ENCODE measurements around the gene VEZT.

Gene VEZT

GRCh38 chr12:95217377-95218149 lies at the start of gene VEZT, which contains the start of gene FGD6:
TSS of gene VEZT (plus strand) at chr12:95217807. CDS start at chr12:95217851, 44 bp downstream.
TSS of gene FGD6 (minus strand) at chr12:95217467. CDS start at chr12:95217240, 227 bp downstream.
- Histone ChIP-seq H3K4me2 (ENCODE audit: low read length) (peak within 1 kb of the TSS; percentile 70), H3K27ac (ENCODE audit: low read depth, low read length) (peak within 1 kb of the TSS; percentile 79), H3K36me3 (ENCODE audit: control insufficient read depth, low read length) (peaks cover 57% of the 10 kb centered on the region), H3K27me3 (ENCODE audit: control insufficient read depth, low read length) (no peaks in the 10 kb centered on the region), H3F3A (ENCODE audit: control insufficient read depth, insufficient read depth) (peaks cover 4% of the 10 kb centered on the region; the same call in 1 of the 2 replicates), H3K9me3 (ENCODE audit: control insufficient read depth, insufficient read depth, low read length) (no peaks in the 10 kb centered on the region), H3K4me3 (ENCODE audit: low read length) (peak within 1 kb of the TSS; percentile 92), H4K20me1 (ENCODE audit: control insufficient read depth, insufficient read depth, low read depth, low read length) (no peaks in the 10 kb centered on the region), H3K9me2 (replicated peaks; ENCODE audit: control insufficient read depth, low read length) (no peaks in the 10 kb centered on the region), H3K4me1 (ENCODE audit: control insufficient read depth, low read length) (peaks cover 53% of the 10 kb centered on the region), H3K79me2 (ENCODE audit: control insufficient read depth, low read length) (peaks cover 97% of the 10 kb centered on the region)
- TF ChIP-seq CTCF (IDR thresholded peaks at IDR 0.05; ENCODE audit: low read depth, low read length, poor library complexity, severe bottlenecking) (peak; percentile 78), EZH2phosphoT487 (IDR thresholded peaks at IDR 0.05; ENCODE audit: borderline replicate concordance, low read length) (no peak)

- Histone ChIP-seq H3K9me3 (ENCODE audit: control insufficient read depth, insufficient read depth, low read length) (no peaks in the 10 kb centered on the region), H3K9me2 (replicated peaks; ENCODE audit: control insufficient read depth, low read length) (no peaks in the 10 kb centered on the region), H3K36me3 (ENCODE audit: control insufficient read depth, low read length) (peaks cover 73% of the 10 kb centered on the region), H3K27me3 (ENCODE audit: control insufficient read depth, low read length) (no peaks in the 10 kb centered on the region), H3K4me2 (ENCODE audit: low read length) (no peak overlapping the region), H4K20me1 (ENCODE audit: control insufficient read depth, insufficient read depth, low read depth, low read length) (no peaks in the 10 kb centered on the region; the same call in 1 of the 2 replicates), H3F3A (ENCODE audit: control insufficient read depth, insufficient read depth) (no peaks in the 10 kb centered on the region), H3K4me3 (ENCODE audit: low read length) (no peak overlapping the region), H3K79me2 (ENCODE audit: control insufficient read depth, low read length) (peaks cover 64% of the 10 kb centered on the region), H3K27ac (ENCODE audit: low read depth, low read length) (no peak overlapping the region), H3K4me1 (ENCODE audit: control insufficient read depth, low read length) (peaks cover 4% of the 10 kb centered on the region; the same call in 1 of the 2 replicates)
- TF ChIP-seq EZH2phosphoT487 (IDR thresholded peaks at IDR 0.05; ENCODE audit: borderline replicate concordance, low read length) (no peak), CTCF (IDR thresholded peaks at IDR 0.05; ENCODE audit: low read depth, low read length, poor library complexity, severe bottlenecking) (no peak)
Observed at GRCh38 chr12:95168746-95169145, 48.9 kb upstream of the VEZT start.

GRCh38 chr12:95169368-95169767 lies 48.2 kb upstream of the VEZT start:
- Histone ChIP-seq H3K27ac (ENCODE audit: low read depth, low read length) (no peak overlapping the region), H3K9me3 (ENCODE audit: control insufficient read depth, insufficient read depth, low read length) (no peaks in the 10 kb centered on the region), H3K36me3 (ENCODE audit: control insufficient read depth, low read length) (peaks cover 80% of the 10 kb centered on the region), H3K4me1 (ENCODE audit: control insufficient read depth, low read length) (peaks cover 4% of the 10 kb centered on the region; the same call in 1 of the 2 replicates), H3K9me2 (replicated peaks; ENCODE audit: control insufficient read depth, low read length) (no peaks in the 10 kb centered on the region), H4K20me1 (ENCODE audit: control insufficient read depth, insufficient read depth, low read depth, low read length) (no peaks in the 10 kb centered on the region; the same call in 1 of the 2 replicates), H3K4me3 (ENCODE audit: low read length) (no peak overlapping the region), H3K79me2 (ENCODE audit: control insufficient read depth, low read length) (peaks cover 71% of the 10 kb centered on the region), H3K4me2 (ENCODE audit: low read length) (no peak overlapping the region), H3F3A (ENCODE audit: control insufficient read depth, insufficient read depth) (no peaks in the 10 kb centered on the region), H3K27me3 (ENCODE audit: control insufficient read depth, low read length) (no peaks in the 10 kb centered on the region)
- TF ChIP-seq EZH2phosphoT487 (IDR thresholded peaks at IDR 0.05; ENCODE audit: borderline replicate concordance, low read length), result no peak
- TF ChIP-seq CTCF (IDR thresholded peaks at IDR 0.05; ENCODE audit: low read depth, low read length, poor library complexity, severe bottlenecking), result no peak

Data from DOHH2 (cell line).